ENCODE data around the gene CYP1A1.

- TF ChIP-seq CTCF (IDR thresholded peaks at IDR 0.05; ENCODE audit: insufficient read depth, low read depth, low read length) (no peak), EZH2 (IDR thresholded peaks at IDR 0.05; ENCODE audit: insufficient read depth, low read length) (no peak)
Measured at GRCh38 chr15:74762791-74763150, 37.4 kb upstream of the CYP1A1 start.
